ENCODE data around the gene PTPN23.

The PTPN23 gene

GRCh38 chr3:47376393-47376792 is 4.4 kb upstream of the PTPN23 start:
- DNase-seq: no peak

GRCh38 chr3:47377186-47377585 is 3.6 kb upstream of the PTPN23 start:
- DNase-seq: no peak

GRCh38 chr3:47378869-47379268 is 2.0 kb upstream of the PTPN23 start:
- DNase-seq: no peak

GRCh38 chr3:47379411-47379899 is 1.4 kb upstream of the PTPN23 start:
- DNase-seq: peak in 1 of 3 experiments; percentile 35

GRCh38 chr3:47380026-47380600 is 708 bp upstream of the PTPN23 start:
- DNase-seq: peak in 1 of 3 experiments; percentile 5

GRCh38 chr3:47381317-47382157 is 716 bp downstream of the PTPN23 start:
- DNase-seq: peak; percentile 37 to 81 (median 73)

- no peak for DNase-seq
Measured at GRCh38 chr3:47384425-47384824, 3.6 kb downstream of the PTPN23 start.

- DNase-seq: no peak
Measured at GRCh38 chr3:47385007-47385406, 4.2 kb downstream of the PTPN23 start.

- DNase-seq: no peak
Measured at GRCh38 chr3:47385796-47386195, 5.0 kb downstream of the PTPN23 start.

GRCh38 chr3:47392933-47393332 is 12.1 kb downstream of the PTPN23 start:
- DNase-seq: no peak

GRCh38 chr3:47394140-47394870 is 13.5 kb downstream of the PTPN23 start:
- DNase-seq: no peak

- peak in 1 of 3 experiments; percentile 2 for DNase-seq
Measured at GRCh38 chr3:47394881-47395280, 14.1 kb downstream of the PTPN23 start.

- DNase-seq: no peak
Measured at GRCh38 chr3:47398228-47398627, 17.4 kb downstream of the PTPN23 start.

- DNase-seq: no peak
Measured at GRCh38 chr3:47399016-47399415, 18.2 kb downstream of the PTPN23 start.

GRCh38 chr3:47399531-47400270 is 18.9 kb downstream of the PTPN23 start:
- DNase-seq: no peak

GRCh38 chr3:47404431-47404876 is 23.6 kb downstream of the PTPN23 start:
- DNase-seq: no peak

- DNase-seq: no peak
Measured at GRCh38 chr3:47404955-47405790, 24.4 kb downstream of the PTPN23 start.

- DNase-seq: no peak
Measured at GRCh38 chr3:47405820-47406761, 25.3 kb downstream of the PTPN23 start.

GRCh38 chr3:47406762-47407149 is 25.9 kb downstream of the PTPN23 start:
- DNase-seq: no peak

- no peak for DNase-seq
Measured at GRCh38 chr3:47407237-47407636, 26.4 kb downstream of the PTPN23 start.
